Neuron (in vitro differentiated cells): ENCODE data around the gene LCN1.
"Not testable (repeated sequence)": the region's sequence is repeated elsewhere in the genome, so short reads cannot be mapped to it uniquely, and the experiment has no call there.

Source experiments
- H2AFZ ChIP-seq: one replicate; pipeline ENCODE4 v1.6.1; 2013; ENCODE audit warnings: low read depth, mild to moderate bottlenecking, inconsistent platforms, low read length, moderate library complexity
- H3K27me3 ChIP-seq: one replicate; pipeline ENCODE4 v1.6.1; 2013; ENCODE audit warnings: low read length; ENCODE audit not compliant: insufficient read depth
- H3K36me3 ChIP-seq: one replicate; pipeline ENCODE4 v1.6.1; 2013; ENCODE audit warnings: low read length; ENCODE audit not compliant: insufficient read depth
- H3K4me1 ChIP-seq: one replicate; pipeline ENCODE4 v1.6.1; 2013; ENCODE audit warnings: low read length; ENCODE audit not compliant: insufficient read depth
- H3K4me3 ChIP-seq: 2 replicates; pipeline ENCODE4 v1.5.1; 2013; ENCODE audit warnings: mild to moderate bottlenecking, low read length, moderate library complexity
- H3K9me3 ChIP-seq: one replicate; pipeline ENCODE4 v1.6.1; 2013; ENCODE audit warnings: low read length

Gene LCN1

DNA sequence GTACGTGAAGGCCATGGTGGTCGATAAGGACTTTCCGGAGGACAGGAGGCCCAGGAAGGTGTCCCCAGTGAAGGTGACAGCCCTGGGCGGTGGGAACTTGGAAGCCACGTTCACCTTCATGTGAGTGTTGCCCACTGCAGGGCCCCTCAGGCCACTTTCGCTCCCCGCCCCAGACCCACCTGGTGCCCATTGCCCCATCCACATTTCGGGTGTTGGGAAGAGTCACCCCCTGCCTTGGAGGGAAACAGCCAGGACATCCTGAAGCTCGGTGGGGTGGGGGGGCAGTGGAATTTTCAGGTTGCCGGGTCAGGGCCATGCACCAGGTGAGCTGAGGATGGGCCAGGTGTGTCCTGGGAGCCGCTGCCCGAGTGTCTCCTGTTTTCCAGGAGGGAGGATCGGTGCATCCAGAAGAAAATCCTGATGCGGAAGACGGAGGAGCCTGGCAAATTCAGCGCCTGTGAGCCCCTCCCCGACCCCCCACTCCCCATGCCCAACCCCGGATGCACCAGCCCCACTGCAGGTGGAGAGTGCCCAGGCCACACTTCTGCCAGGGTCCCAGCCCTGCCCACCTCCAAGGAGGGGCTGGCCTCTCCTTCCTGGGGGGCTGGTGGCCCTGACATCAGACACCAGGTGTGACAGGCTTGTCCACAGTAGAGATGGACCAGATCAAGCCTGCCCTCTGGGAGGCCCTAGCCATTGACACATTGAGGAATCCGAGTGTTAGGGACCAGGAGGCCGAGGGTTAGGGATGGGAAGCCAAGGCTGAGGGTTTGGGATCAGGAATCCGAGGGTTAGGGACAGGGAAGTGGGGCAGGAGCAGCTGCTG is 25.8 kb downstream of the LCN1 start:
- H3K4me1 ChIP-seq, H3K9me3 ChIP-seq, H3K36me3 ChIP-seq, H3K4me3 ChIP-seq, H2AFZ ChIP-seq: not testable (repeated sequence)
- peaks cover 22% of the 10 kb centered on the region for H3K27me3 ChIP-seq

DNA sequence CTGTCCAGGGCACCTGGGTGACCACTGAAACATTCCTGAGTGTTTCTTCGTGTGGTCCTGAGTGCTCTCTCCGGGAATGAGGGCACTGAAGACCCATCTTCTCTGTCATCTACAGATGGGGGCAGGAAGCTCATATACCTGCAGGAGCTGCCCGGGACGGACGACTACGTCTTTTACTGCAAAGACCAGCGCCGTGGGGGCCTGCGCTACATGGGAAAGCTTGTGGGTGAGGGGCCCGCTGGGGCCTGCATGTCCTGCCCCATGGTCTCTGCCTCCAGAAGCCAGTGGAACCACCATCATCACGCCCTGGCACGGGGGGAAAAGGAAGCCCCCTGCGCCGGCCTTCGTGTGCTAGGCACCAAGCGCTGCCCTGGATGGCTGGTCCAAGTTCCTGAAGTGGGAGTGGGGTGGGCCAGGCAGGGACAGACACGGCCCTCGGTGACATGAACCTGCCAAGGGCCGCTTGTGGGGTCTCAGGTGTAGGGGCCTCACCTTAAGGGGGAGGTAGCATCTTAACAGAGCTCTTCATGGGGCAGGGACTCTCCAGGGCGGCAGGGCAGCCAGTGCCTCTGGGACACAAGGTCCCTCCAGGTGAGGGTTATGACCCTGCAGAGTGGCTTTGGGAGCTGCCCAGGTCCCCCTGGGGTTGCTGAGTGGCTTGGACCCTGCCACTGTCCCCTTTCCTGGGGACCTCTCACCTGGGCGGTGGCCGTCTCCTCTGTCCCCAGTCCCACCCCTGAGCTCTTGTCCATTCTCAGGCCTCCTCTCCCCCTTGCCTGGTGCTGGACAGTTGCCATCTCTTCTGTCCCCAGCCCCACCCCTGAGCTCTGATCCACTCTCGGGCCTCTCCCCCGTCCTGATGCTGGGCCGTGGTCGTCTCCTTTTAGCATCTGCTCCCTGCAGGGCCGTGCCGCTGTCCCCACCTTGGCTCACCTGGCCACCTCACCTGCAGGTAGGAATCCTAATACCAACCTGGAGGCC is 26.8 kb downstream of the LCN1 start:
- H3K4me3 ChIP-seq, result no peak overlapping the region
- no peaks in the 10 kb centered on the region for H3K4me1 ChIP-seq
- H3K27me3 ChIP-seq, result peaks cover 22% of the 10 kb centered on the region
- no peaks in the 10 kb centered on the region for H3K9me3 ChIP-seq
- H2AFZ ChIP-seq, result no peak overlapping the region
- no peaks in the 10 kb centered on the region for H3K36me3 ChIP-seq

GRCh38 chr9:135549478-135550343 is 28.5 kb downstream of the LCN1 start:
- H3K27me3 ChIP-seq, result peaks cover 22% of the 10 kb centered on the region
- not testable (repeated sequence) for H2AFZ ChIP-seq, H3K36me3 ChIP-seq, H3K9me3 ChIP-seq, H3K4me3 ChIP-seq, H3K4me1 ChIP-seq

DNA sequence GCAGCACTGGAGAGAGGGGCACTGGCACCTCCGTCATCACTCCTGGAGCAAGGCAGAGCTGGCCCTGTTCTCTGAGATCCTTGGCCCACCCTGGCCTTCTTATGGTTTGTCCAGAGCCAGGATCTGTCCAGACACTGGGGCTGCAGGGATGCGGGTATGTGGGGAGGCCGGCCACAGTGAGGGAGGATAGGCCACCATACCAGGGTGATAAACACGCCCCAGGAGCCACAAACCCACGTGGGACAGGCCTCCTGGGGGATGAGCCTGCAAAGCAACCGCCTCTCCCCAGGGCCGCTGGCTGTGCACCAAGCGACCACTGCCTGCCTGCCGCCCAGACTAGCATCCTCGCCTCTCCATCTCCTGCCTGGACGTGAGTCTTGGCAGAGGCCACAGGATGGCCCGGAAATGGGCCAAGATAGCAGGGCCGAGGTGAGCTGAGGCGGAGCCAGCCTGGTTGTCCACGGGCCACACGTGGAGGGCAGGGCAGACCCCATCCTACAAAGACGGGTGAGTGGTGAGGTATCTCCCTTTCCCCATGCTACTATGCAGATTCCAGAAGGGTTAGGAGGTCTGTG is 29.2 kb downstream of the LCN1 start:
- Histone ChIP-seq H3K36me3 (no peaks in the 10 kb centered on the region), H2AFZ (no peak overlapping the region)

GRCh38 chr9:135551031-135551430 is 29.8 kb downstream of the LCN1 start:
- no peaks in the 10 kb centered on the region for H3K9me3 ChIP-seq
- H3K4me1 ChIP-seq, result no peaks in the 10 kb centered on the region
- H3K36me3 ChIP-seq, result no peaks in the 10 kb centered on the region
- H2AFZ ChIP-seq, result no peak overlapping the region
- peaks cover 20% of the 10 kb centered on the region for H3K27me3 ChIP-seq
- H3K4me3 ChIP-seq, result no peak overlapping the region

More for the DNA sequence above, 29.2 kb downstream of the LCN1 start:
- no peaks in the 10 kb centered on the region for H3K4me1 ChIP-seq
- H3K4me3 ChIP-seq, result no peak overlapping the region
- peaks cover 20% of the 10 kb centered on the region for H3K27me3 ChIP-seq
- no peaks in the 10 kb centered on the region for H3K9me3 ChIP-seq

DNA sequence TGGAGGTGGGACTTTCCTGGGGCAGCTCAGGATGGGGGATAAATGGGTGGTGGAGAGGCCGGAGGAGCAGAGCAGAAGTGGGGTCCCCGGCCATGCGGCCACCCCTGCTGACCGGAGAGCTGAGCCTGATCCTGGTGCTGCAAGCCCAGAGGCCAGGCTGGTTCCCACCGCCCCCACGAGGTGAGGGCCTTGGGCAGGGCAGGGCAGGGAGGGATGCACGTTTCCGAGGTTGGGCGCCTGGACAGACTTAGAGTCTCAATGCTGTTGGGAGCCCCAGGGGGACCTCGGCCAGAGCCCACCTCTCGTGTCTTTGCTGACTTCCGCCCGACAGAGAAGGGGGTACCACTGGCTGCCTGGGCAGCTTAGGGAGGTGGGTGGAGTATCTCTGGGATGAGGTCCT is 30.2 kb downstream of the LCN1 start:
- Histone ChIP-seq H3K4me3 (no peak overlapping the region), H3K36me3 (no peaks in the 10 kb centered on the region), H3K27me3 (peaks cover 20% of the 10 kb centered on the region), H2AFZ (no peak overlapping the region), H3K9me3 (no peaks in the 10 kb centered on the region), H3K4me1 (no peaks in the 10 kb centered on the region)

- Histone ChIP-seq H3K36me3 (no peaks in the 10 kb centered on the region), H3K27me3 (peaks cover 20% of the 10 kb centered on the region), H3K4me1 (no peaks in the 10 kb centered on the region), H3K9me3 (no peaks in the 10 kb centered on the region), H2AFZ (no peak overlapping the region), H3K4me3 (no peak overlapping the region)
Measured at GRCh38 chr9:135552021-135552697, 30.9 kb downstream of the LCN1 start.

DNA sequence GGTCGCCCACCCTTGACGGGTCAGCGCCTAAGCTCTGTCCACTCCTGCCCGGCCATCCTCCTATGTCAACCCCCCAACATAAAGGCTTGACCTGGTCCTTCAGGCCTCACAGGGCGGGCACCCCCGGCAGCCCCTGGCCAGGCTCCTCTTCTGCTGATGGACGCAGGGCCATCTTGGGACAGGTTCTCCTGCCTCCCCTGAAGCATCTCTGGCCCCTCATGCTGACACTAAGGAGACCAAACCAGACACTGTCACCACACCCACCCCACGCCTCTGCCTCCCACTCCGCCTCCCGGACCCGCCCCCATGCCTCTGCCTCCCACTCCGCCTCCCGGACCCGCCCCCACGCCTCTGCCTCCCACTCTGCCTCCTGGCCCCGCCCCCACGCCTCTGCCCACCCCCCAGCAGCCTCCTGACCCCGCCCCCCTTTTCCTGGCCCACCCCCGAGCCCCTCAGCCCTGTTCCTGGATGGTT is 31.5 kb downstream of the LCN1 start:
- H3K36me3 ChIP-seq, result no peaks in the 10 kb centered on the region
- H3K4me1 ChIP-seq, result no peaks in the 10 kb centered on the region
- H3K4me3 ChIP-seq, result no peak overlapping the region
- H2AFZ ChIP-seq, result no peak overlapping the region
- peaks cover 14% of the 10 kb centered on the region for H3K27me3 ChIP-seq
- no peaks in the 10 kb centered on the region for H3K9me3 ChIP-seq

- H2AFZ ChIP-seq, result no peak overlapping the region
- no peak overlapping the region for H3K4me3 ChIP-seq
- peaks cover 8% of the 10 kb centered on the region for H3K27me3 ChIP-seq
- H3K4me1 ChIP-seq, result no peaks in the 10 kb centered on the region
- no peaks in the 10 kb centered on the region for H3K36me3 ChIP-seq
- no peaks in the 10 kb centered on the region for H3K9me3 ChIP-seq
Measured at GRCh38 chr9:135554718-135555117, 33.5 kb downstream of the LCN1 start.

- H3K27me3 ChIP-seq, result peaks cover 6% of the 10 kb centered on the region
- H3K4me1 ChIP-seq, result no peaks in the 10 kb centered on the region
- no peaks in the 10 kb centered on the region for H3K36me3 ChIP-seq
- no peak overlapping the region for H3K4me3 ChIP-seq
- no peak overlapping the region for H2AFZ ChIP-seq
- no peaks in the 10 kb centered on the region for H3K9me3 ChIP-seq
Measured at GRCh38 chr9:135555203-135555602, 34.0 kb downstream of the LCN1 start.

DNA sequence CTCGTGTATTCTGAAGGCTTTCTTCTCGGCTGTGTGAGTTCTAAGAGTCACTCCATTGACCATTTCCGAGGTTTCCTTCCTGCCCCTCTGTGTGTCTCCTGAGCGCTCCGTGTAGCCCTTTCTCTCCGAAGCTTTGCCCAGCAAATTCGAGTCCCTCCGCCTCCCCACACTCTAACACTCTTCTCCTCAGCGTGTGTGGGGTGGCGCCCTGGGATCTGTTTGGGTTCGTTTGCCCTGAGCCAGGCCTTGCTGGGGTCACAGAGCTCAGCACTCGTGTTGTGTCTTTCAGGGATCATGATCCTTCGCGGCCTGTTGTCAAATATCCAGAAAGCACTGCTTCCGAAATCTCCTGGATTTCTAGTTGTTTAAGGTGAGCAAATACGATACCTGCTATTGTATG is 34.7 kb downstream of the LCN1 start:
- no peaks in the 10 kb centered on the region for H3K4me1 ChIP-seq
- H2AFZ ChIP-seq, result no peak overlapping the region
- H3K36me3 ChIP-seq, result no peaks in the 10 kb centered on the region
- no peaks in the 10 kb centered on the region for H3K9me3 ChIP-seq
- H3K4me3 ChIP-seq, result no peak overlapping the region
- H3K27me3 ChIP-seq, result peaks cover 3% of the 10 kb centered on the region

GRCh38 chr9:135559606-135560005 is 38.4 kb downstream of the LCN1 start:
- Histone ChIP-seq H2AFZ (no peak overlapping the region), H3K27me3 (no peaks in the 10 kb centered on the region), H3K4me3 (no peak overlapping the region), H3K9me3 (no peaks in the 10 kb centered on the region), H3K4me1 (no peaks in the 10 kb centered on the region), H3K36me3 (no peaks in the 10 kb centered on the region)
